ENCODE data around the gene OR2G2. TPM values are rescaled to one million over a fixed set of nuclear protein-coding genes. Genes with fewer than 3 reads are reported as not detected.

Gene OR2G2
- total and polyA plus RNA-seq, 2 donors (not counting 3 experiments of a cell fraction or from before 2014, with no cell fraction given) = not detected

DNA sequence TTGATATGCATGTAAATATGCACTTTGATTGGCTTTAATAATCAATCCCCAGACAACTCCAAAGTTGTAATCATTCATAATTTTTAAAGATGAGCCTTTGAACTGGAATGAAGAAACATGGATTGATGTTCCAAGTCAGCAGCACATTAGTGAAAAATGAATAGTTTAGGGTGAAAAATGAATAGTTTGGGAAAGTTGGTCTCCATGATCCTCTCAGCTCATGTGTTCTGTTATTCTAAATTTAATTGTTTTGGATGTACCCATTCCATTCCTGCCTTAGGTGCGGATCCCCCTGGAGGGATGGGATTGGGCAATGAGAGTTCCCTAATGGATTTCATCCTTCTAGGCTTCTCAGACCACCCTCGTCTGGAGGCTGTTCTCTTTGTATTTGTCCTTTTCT lies 17.1 kb downstream of the OR2G2 start, which contains the start of gene OR2G3:
TSS of gene OR2G3 (plus strand) at position 301 of the 400 bp plus-strand sequence. CDS start at position 301, 0 bp downstream.
- TF ChIP-seq POLR2AphosphoS5 (IDR thresholded peaks at IDR 0.05; ENCODE audit: insufficient read depth, low read depth, low read length) (no peak), GATA2 (IDR thresholded peaks at IDR 0.05; ENCODE audit: insufficient read depth, insufficient read length, low read depth, low read length) (no peak), MYC (IDR thresholded peaks at IDR 0.05; ENCODE audit: low read depth, low read length) (no peak), POLR2A (IDR thresholded peaks at IDR 0.05; ENCODE audit: low read depth, low read length) (no peak), CTCF (IDR thresholded peaks at IDR 0.05; ENCODE audit: extremely low read depth in 1 of 2, insufficient read depth in 1 of 2, low read depth in 1 of 2, low read length in 2 of 2) (no peak), EZH2 (IDR thresholded peaks at IDR 0.05; ENCODE audit: borderline replicate concordance, low read depth, low read length, severe bottlenecking) (no peak), JUN (IDR thresholded peaks at IDR 0.05; ENCODE audit: borderline replicate concordance, insufficient read depth, insufficient read length, low read depth) (no peak), FOS (IDR thresholded peaks at IDR 0.05; ENCODE audit: borderline replicate concordance, insufficient read depth, low read length) (no peak)
- TF ChIP-seq, protein P1, sequence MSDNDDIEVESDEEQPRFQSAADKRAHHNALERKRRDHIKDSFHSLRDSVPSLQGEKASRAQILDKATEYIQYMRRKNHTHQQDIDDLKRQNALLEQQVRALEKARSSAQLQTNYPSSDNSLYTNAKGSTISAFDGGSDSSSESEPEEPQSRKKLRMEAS (IDR thresholded peaks at IDR 0.05; ENCODE audit: insufficient read depth, insufficient read length) = no peak
- POLR2A ChIA-PET = no interaction called here
- H3K36me3 ChIP-seq (ENCODE audit: control insufficient read depth in 2 of 2, extremely low read depth in 1 of 2, insufficient read depth in 2 of 2, low read length in 2 of 2) = no peaks in the 10 kb centered on the region

More for the DNA sequence above, 17.1 kb downstream of the OR2G2 start, which contains the start of gene OR2G3:
- Histone ChIP-seq H3K4me1 (ENCODE audit: control insufficient read depth, extremely low read depth, insufficient read depth, low read length) (no peaks in the 10 kb centered on the region), H3K9ac (replicated peaks; ENCODE audit: extremely low read depth, insufficient read depth, low read length) (no peak within 1 kb of the TSS), H3K27ac (ENCODE audit: insufficient read depth, low read depth, low read length) (no peak within 1 kb of the TSS), H3K27me3 (ENCODE audit: control insufficient read depth in 2 of 2, insufficient read depth in 2 of 2, low read length in 2 of 2) (no peaks in the 10 kb centered on the region), H3K4me2 (ENCODE audit: insufficient read depth, low read length) (no peak within 1 kb of the TSS), H2AFZ (ENCODE audit: low read depth, low read length) (no peak within 1 kb of the TSS), H4K20me1 (replicated peaks; ENCODE audit: control insufficient read depth, extremely low read depth, insufficient read depth, low read length) (no peaks in the 10 kb centered on the region), H3K9me3 (replicated peaks; ENCODE audit: control insufficient read depth, insufficient read depth, low read length) (peaks cover 2% of the 10 kb centered on the region), H3K4me3 (replicated peaks in 1 of 3; ENCODE audit: insufficient read depth in 1 of 3, low read depth in 1 of 3, low read length in 3 of 3) (no peak within 1 kb of the TSS), H3K79me2 (ENCODE audit: control insufficient read depth, insufficient read depth, low read length) (no peaks in the 10 kb centered on the region), H3K9me1 (replicated peaks; ENCODE audit: control insufficient read depth, extremely low read depth, insufficient read depth, low read length) (no peaks in the 10 kb centered on the region)
- BruUV-seq (replicated peaks) = no TSS peak
- DNase-seq (ENCODE audit: low read depth, low spot score) = no peak
- no peak for FAIRE-seq
- intact Hi-C loops (cut with micrococcal nuclease) = no loop called here
- dilution Hi-C loops (cut with MboI; ENCODE audit: extremely low pct_ligation_motif_present, low sequenced_read_pairs) = no loop called here
- CTCF ChIA-PET = no interaction called here
